GOT3 (cell line): ENCODE measurements around the gene BAAT.
"Not testable (repeated sequence)": the region's sequence is repeated elsewhere in the genome, so short reads cannot be mapped to it uniquely, and the experiment has no call there.

Experiments used
- DNase-seq: peaks from one replicate; lab custom pipeline; 2025; ENCODE audit warnings: mixed read lengths; lab: John Stamatoyannopoulos, UW

BAAT gene

GRCh38 chr9:101359679-101360078, 25.1 kb downstream of the BAAT start:
- no peak for DNase-seq

DNA sequence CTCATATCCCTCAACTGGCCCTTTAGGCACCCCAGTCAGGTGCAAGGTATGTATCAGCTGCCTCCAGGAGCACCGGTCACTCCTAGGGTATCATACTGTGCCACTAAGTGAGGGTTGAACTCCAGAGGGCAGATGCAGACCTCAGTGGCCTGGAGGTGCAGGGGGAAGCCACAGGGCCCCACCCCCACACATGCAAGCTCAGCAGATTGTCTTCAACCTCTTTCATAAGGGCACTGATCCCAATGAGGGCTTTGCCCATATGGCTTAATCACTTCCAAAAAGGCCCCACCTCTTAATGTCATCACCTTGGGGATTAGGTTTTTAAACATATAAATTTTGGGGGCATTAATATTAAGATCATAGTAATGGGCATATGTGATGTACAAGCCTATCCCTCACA, 28.2 kb downstream of the BAAT start:
- DNase-seq: no peak

- DNase-seq: no peak
Observed at GRCh38 chr9:101354765-101355708, 29.8 kb downstream of the BAAT start.

DNA sequence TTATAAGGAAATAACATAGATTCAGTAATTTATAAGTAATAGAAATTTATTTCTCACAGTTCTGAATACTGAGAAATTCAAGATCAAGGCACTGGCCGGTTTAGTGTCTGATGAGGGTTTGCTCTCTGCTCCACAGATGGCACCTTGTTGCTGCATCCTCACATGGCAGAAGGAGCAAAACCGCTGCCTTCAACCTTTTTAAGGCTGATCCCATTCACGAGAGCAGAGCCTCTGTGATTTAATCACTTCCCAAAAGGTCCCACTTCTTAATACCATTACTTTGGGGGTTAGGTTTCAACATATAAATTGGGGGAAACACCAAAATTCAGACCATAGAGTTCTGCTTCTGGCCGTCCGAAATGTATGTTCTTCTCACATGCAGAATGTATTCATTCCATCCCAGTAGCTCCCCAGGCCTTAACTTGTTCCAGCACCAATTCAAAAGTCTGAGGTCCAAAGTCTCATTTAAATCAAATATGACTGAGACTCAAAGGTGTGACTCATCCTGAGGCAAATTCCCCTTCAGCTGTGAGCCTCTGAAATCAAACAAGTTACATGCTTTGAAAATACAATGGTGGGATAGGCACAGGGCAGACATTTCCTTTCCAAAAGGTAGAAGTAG, 30.6 kb downstream of the BAAT start:
- DNase-seq: no peak

DNA sequence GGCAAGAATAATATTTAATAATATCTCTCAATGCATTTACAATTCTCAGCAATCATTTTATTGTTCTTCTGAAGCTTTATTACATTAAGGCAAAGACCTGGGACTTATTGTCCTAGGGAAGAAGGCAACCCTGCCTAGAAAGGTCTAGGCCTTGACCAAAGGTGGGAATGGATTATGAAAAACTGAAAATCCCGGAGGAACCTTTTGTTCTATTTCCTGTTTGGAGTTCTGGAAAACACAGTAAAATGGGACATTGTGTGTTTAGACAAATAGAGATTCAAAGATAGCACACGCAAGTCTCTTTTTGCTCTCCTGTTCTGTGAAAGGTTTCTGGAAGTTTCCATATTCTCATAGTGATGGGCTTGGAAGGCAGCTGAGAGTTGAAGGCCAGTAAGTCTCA, 31.1 kb downstream of the BAAT start:
- no peak for DNase-seq

- no peak for DNase-seq
Observed at GRCh38 chr9:101352892-101353463, 31.8 kb downstream of the BAAT start.

- no peak for DNase-seq
Observed at GRCh38 chr9:101350285-101350684, 34.5 kb downstream of the BAAT start.

- DNase-seq: no peak
Observed at GRCh38 chr9:101342595-101342994, 42.2 kb downstream of the BAAT start.

- no peak for DNase-seq
Observed at GRCh38 chr9:101341958-101342357, 42.8 kb downstream of the BAAT start.

GRCh38 chr9:101337237-101337636, 47.6 kb downstream of the BAAT start:
- no peak for DNase-seq

GRCh38 chr9:101336091-101336490, 48.7 kb downstream of the BAAT start:
- no peak for DNase-seq

DNA sequence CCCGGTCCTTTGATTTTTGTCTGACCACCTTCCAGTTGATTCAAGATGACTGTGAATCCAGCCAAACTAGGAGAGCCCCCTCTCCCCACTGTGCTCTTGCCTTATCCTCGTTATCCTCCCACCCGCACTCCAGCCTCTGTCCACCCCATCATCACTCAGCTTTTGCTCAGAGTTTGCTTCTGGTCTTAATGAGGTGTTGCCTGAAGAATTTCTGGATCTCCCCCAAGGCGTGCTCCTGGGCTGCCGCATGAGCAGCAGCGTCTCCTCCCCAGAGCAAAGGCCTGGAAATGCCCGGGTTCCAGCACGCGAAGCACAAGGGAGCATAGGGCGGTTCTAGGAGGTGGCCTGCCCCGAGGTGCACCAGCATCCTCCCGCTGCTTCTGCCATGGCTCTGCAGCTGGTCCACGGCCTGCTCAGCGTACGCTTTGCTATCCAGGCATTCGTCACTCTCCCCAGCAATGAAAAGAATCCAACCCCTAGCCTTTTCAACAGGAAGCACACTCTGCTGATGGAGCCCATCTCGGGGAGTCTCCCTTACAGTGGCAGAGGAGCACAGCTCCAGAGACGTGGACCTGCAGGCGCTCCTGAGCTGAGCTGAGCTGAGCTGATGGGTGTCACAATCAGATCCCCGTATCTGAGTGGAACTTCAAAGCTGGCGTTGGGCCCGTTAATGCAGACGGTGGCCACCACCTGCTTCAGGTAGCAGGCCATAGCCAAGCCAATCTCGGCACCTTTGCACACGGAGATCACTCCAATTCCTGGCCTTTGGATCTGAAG, 50.7 kb downstream of the BAAT start:
- DNase-seq: no peak

DNA sequence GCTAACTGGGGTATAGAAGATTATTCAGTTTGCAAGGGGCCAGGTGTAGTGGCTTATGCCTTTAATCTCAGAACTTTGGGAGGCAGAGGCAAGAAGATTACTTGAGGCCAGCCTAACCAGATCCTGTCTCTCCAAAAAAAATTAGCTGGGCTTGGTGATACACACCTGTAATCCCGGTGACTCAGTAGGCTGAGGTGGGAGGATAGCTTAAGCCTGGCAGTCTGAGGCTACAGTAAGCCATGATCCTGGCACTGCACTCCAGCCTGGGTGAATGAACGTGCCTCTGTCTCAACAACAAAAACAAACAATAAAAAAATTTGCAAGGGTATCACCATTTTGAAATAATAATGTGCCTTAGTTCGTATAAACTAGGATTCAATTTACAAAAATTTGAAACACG, 51.3 kb downstream of the BAAT start:
- DNase-seq: no peak

DNA sequence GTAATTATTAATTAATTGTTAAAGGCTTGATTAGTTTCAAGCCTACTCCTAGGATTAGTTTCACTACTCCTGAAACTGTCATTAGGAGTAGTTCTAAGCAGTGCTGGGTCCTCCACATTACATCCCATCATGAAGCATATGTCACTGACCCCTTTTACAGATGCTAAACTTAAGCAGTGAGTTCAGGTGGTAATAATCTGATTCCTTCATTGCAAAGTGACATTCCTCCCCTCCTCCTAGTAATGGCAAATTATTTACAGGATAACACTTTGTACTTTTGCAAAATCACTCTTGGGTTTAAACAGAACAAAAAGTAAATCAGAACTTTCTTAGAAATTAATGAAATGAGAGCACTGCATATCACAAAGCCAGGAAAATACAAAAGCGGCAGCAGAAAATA, 52.4 kb downstream of the BAAT start:
- DNase-seq: no peak

DNA sequence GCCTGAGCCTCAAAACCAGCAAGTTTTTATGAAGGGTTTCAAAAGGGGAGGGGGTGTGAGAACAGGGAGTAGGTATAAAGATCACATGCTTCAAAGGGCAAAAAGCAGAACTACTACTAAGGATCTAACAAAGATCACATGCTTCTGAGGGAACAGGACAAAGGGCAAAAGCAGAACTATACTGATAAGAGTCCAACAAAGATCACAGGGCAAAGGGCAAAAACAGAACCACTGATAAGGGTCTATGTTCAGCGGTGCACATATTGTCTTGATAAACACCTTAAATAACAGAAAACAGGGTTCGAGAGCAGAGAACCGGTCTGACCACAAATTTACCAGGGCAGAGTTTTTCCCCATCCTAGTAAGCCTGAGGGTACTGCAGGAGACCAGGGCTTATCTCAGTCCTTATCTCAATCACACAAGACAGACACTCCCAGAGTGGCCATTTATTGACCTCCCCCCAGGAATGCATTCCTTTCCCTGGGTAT, 57.3 kb downstream of the BAAT start:
- not testable (repeated sequence) for DNase-seq

- DNase-seq: no peak
Observed at GRCh38 chr9:101326501-101326900, 58.3 kb downstream of the BAAT start.

- DNase-seq: no peak
Observed at GRCh38 chr9:101326035-101326434, 58.8 kb downstream of the BAAT start.

- DNase-seq: no peak
Observed at GRCh38 chr9:101325053-101325452, 59.8 kb downstream of the BAAT start.

GRCh38 chr9:101324245-101324804, 60.5 kb downstream of the BAAT start:
- no peak for DNase-seq

DNA sequence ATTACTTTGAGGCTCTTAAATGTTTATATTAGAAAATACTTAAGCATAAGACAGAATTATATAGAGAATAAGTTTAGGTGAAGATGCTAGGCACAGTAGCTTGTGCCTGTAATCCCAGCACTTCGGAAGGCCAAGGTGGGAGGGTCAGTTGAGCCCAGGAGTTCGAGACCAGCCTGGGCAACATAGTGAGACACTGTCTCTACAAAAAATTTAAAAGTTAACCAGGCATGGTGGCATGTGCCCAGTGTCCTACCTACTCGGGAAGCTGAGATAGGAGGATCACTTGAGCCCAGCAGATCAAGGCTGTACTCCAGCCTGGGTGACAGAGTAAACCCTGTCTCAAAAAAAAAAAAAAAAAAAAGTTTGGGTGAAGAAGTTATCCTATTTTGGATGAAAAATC, 61.7 kb downstream of the BAAT start:
- DNase-seq: no peak

DNA sequence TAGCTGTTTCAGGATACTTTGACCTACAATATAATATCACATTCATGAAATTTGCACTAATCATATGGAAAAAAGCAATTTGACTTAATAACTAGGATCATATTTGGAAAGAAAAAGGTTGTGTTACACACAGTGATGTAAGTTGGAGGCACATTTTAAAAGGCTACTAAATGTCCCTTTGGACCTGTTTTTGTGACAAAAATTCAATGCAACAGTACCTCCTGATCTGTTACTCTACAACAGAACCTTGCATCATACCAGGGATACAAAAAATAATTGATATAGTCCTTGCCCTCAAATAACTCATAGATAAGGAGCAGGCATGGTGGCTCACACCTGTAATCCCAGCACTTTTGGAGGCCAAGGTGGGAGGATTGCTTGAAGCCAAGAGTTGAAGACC, 67.1 kb downstream of the BAAT start:
- no peak for DNase-seq

- DNase-seq: no peak
Observed at GRCh38 chr9:101315112-101315450, 69.7 kb downstream of the BAAT start.
